Neural cell (in vitro differentiated cells): ENCODE measurements around the gene MIPOL1.

Experiments used
- CTCF ChIP-seq: fragments of 450-650 bp; IDR thresholded peaks from 2 replicates; pipeline ENCODE4 v1.5.1; 2014; ENCODE audit warnings: antibody characterized with exemption, mild to moderate bottlenecking, moderate library complexity; ENCODE audit not compliant: poor library complexity, severe bottlenecking
- EP300 ChIP-seq: fragments of 450-650 bp; conservative IDR thresholded peaks from 2 replicates; pipeline ENCODE4 v1.6.1; 2014; ENCODE audit warnings: antibody characterized with exemption, mild to moderate bottlenecking, moderate library complexity; ENCODE audit not compliant: poor library complexity, severe bottlenecking
- EZH2 ChIP-seq: fragments of 200-600, 300-800 bp; shearing (Covaris generic), sonication (generic); IDR thresholded peaks from 2 replicates; pipeline ENCODE4 v1.6.1; 2014; ENCODE audit warnings: antibody characterized with exemption, low read length, borderline replicate concordance, mild to moderate bottlenecking; ENCODE audit not compliant: insufficient read depth, poor library complexity, severe bottlenecking
- MXI1 ChIP-seq: fragments of 450-650 bp; conservative IDR thresholded peaks from 2 replicates; pipeline ENCODE4 v1.6.1; 2014; ENCODE audit warnings: antibody characterized with exemption, mild to moderate bottlenecking; ENCODE audit not compliant: poor library complexity, severe bottlenecking
- POLR2AphosphoS5 ChIP-seq: IDR thresholded peaks from 2 replicates; pipeline ENCODE4 v1.6.1; 2012
- RAD21 ChIP-seq: fragments of 450-650 bp; conservative IDR thresholded peaks from 2 replicates; pipeline ENCODE4 v1.6.1; 2014; ENCODE audit warnings: antibody characterized with exemption, mild to moderate bottlenecking, moderate library complexity
- REST ChIP-seq: IDR thresholded peaks from 2 replicates; pipeline ENCODE4 v1.6.1; 2012; ENCODE audit warnings: borderline replicate concordance
- SMC3 ChIP-seq: fragments of 450-650 bp; conservative IDR thresholded peaks from 2 replicates; pipeline ENCODE4 v1.6.1; 2014; ENCODE audit warnings: antibody characterized with exemption, mild to moderate bottlenecking, moderate library complexity; ENCODE audit not compliant: poor library complexity
- TAF1 ChIP-seq: IDR thresholded peaks from 2 replicates; pipeline ENCODE4 v1.6.1; 2012; ENCODE audit warnings: low read depth

- TF ChIP-seq REST (no peak), SMC3 (no peak), CTCF (no peak), POLR2AphosphoS5 (no peak), RAD21 (no peak), EZH2 (no peak), EP300 (no peak), TAF1 (no peak), MXI1 (no peak)
Measured at GRCh38 chr14:37472906-37473305, 275.2 kb downstream of the MIPOL1 start.
